ENCODE data around the gene ZDHHC3. TPM values are rescaled to one million over a fixed set of nuclear protein-coding genes. Genes with fewer than 3 reads are reported as not detected.

ZDHHC3 gene
- total and polyA plus RNA-seq, 8 donors = 86.8 to 134 (median 123) TPM

GRCh38 chr3:45007091-45007490, 31.1 kb upstream of the ZDHHC3 start:
- Histone ChIP-seq H3K9me3 (no peaks in the 10 kb centered on the region), H3K4me1 (peaks cover 19% of the 10 kb centered on the region in 2 donors), H3K27ac (no peak overlapping the region), H3K27me3 (no peaks in the 10 kb centered on the region), H3K4me3 (no peak overlapping the region), H3K36me3 (peaks cover 0 to 58% of the 10 kb centered on the region in 2 donors)
- no peak for TF ChIP-seq CTCF (IDR thresholded peaks at IDR 0.05)
- ATAC-seq = no peak
- intact Hi-C loops (cut with DNase I) = no loop called here
- no peak for DNase-seq

GRCh38 chr3:45003859-45004258, 27.9 kb upstream of the ZDHHC3 start:
- Histone ChIP-seq H3K4me3 (no peak overlapping the region), H3K36me3 (peaks cover 0 to 83% of the 10 kb centered on the region in 2 donors), H3K9me3 (no peaks in the 10 kb centered on the region), H3K27me3 (no peaks in the 10 kb centered on the region), H3K4me1 (no peaks in the 10 kb centered on the region), H3K27ac (peak overlapping the region in 1 of 2 donors; percentile 1)
- ATAC-seq (no peak), DNase-seq (no peak)
- no peak for TF ChIP-seq CTCF (IDR thresholded peaks at IDR 0.05)
- intact Hi-C loops (cut with DNase I) = no loop called here

- Histone ChIP-seq H3K27ac (peak overlapping the region in 1 of 2 donors; percentile 1), H3K4me3 (no peak overlapping the region), H3K36me3 (peaks cover 0 to 84% of the 10 kb centered on the region in 2 donors), H3K9me3 (no peaks in the 10 kb centered on the region), H3K27me3 (no peaks in the 10 kb centered on the region), H3K4me1 (no peaks in the 10 kb centered on the region)
- intact Hi-C loops (cut with DNase I) = no loop called here
- no peak for TF ChIP-seq CTCF (IDR thresholded peaks at IDR 0.05)
- ATAC-seq = no peak
- DNase-seq = no peak
Observed at GRCh38 chr3:45003406-45003805, 27.4 kb upstream of the ZDHHC3 start.

- ATAC-seq (no peak), DNase-seq (no peak)
- Histone ChIP-seq H3K4me3 (no peak overlapping the region), H3K4me1 (no peaks in the 10 kb centered on the region), H3K36me3 (peaks cover 0 to 84% of the 10 kb centered on the region in 2 donors), H3K27ac (peak overlapping the region in 1 of 2 donors; percentile 16), H3K9me3 (no peaks in the 10 kb centered on the region), H3K27me3 (no peaks in the 10 kb centered on the region)
- no peak for TF ChIP-seq CTCF (IDR thresholded peaks at IDR 0.05)
- intact Hi-C loops (cut with DNase I) = no loop called here
Observed at GRCh38 chr3:45002720-45003119, 26.7 kb upstream of the ZDHHC3 start.

- Histone ChIP-seq H3K36me3 (peaks cover 0 to 84% of the 10 kb centered on the region in 2 donors), H3K4me1 (no peaks in the 10 kb centered on the region), H3K9me3 (no peaks in the 10 kb centered on the region), H3K27me3 (no peaks in the 10 kb centered on the region), H3K4me3 (no peak overlapping the region), H3K27ac (no peak overlapping the region)
- intact Hi-C loops (cut with DNase I) = no loop called here
- ATAC-seq = no peak
- DNase-seq = no peak
- TF ChIP-seq CTCF (IDR thresholded peaks at IDR 0.05) = no peak
Observed at GRCh38 chr3:45002139-45002660, 26.2 kb upstream of the ZDHHC3 start.

All from left lung (tissue), 10 donors.